GM12891 (cell line): ENCODE data around the gene NCKAP5.

Source experiments
- DNase-seq: peaks from one replicate; pipeline ENCODE4 v3.0.0; 2011; ENCODE audit warnings: low spot score; ENCODE audit not compliant: insufficient read length
- FAIRE-seq: peaks from 2 replicates; lab custom pipeline; 2011; peaks lifted over from hg19 to GRCh38; lab: Jason Lieb, UNC
- PAX5 ChIP-seq: IDR thresholded peaks from 2 replicates; pipeline ENCODE4 v1.6.1; 2011; ENCODE audit warnings: low read length, moderate library complexity, mild to moderate bottlenecking; ENCODE audit not compliant: insufficient read depth, severe bottlenecking
- POLR2A ChIP-seq: IDR thresholded peaks from 2 replicates; pipeline ENCODE4 v1.6.1; 2011; ENCODE audit warnings: low read depth, low read length, control low read depth
- POLR2AphosphoS5 ChIP-seq: IDR thresholded peaks from 2 replicates; pipeline ENCODE4 v1.6.1; 2011; ENCODE audit warnings: low read depth, low read length, control low read depth
- POU2F2 ChIP-seq: IDR thresholded peaks from 2 replicates; pipeline ENCODE4 v1.6.1; 2011; ENCODE audit warnings: low read depth, mild to moderate bottlenecking, control low read depth, low read length, moderate library complexity
- SPI1 ChIP-seq: IDR thresholded peaks from 2 replicates; pipeline ENCODE4 v1.6.1; 2011; ENCODE audit warnings: low read depth, low read length, control low read depth
- TAF1 ChIP-seq: IDR thresholded peaks from 2 replicates; pipeline ENCODE4 v1.6.1; 2011; ENCODE audit warnings: low read depth, low read length, control low read depth

Gene NCKAP5

GRCh38 chr2:133371286-133371685 is 197.0 kb downstream of the NCKAP5 start:
- DNase-seq (no peak), FAIRE-seq (no peak)
- TF ChIP-seq PAX5 (no peak), POLR2AphosphoS5 (no peak), POLR2A (no peak), POU2F2 (no peak), TAF1 (no peak), SPI1 (no peak)

- no peak for TF ChIP-seq POLR2AphosphoS5
- FAIRE-seq (no peak), DNase-seq (no peak)
Measured at GRCh38 chr2:133369901-133370658, 198.2 kb downstream of the NCKAP5 start.

- DNase-seq (no peak), FAIRE-seq (no peak)
- no peak for TF ChIP-seq PAX5
- TF ChIP-seq SPI1 = no peak
- no peak for TF ChIP-seq POU2F2
- TF ChIP-seq POLR2AphosphoS5 = no peak
Measured at GRCh38 chr2:133365117-133365516, 203.1 kb downstream of the NCKAP5 start.

GRCh38 chr2:133364636-133365035 is 203.6 kb downstream of the NCKAP5 start:
- FAIRE-seq (no peak), DNase-seq (no peak)

GRCh38 chr2:133363884-133364283 is 204.4 kb downstream of the NCKAP5 start:
- TF ChIP-seq PAX5 = no peak
- no peak for TF ChIP-seq POLR2AphosphoS5
- TF ChIP-seq POLR2A = no peak
- no peak for TF ChIP-seq SPI1
- TF ChIP-seq TAF1 = no peak
- no peak for TF ChIP-seq POU2F2
- no peak for FAIRE-seq
- DNase-seq = no peak

More at GRCh38 chr2:133364636-133365035, 203.6 kb downstream of the NCKAP5 start:
- TF ChIP-seq PAX5 (no peak), SPI1 (no peak), POLR2AphosphoS5 (no peak), POLR2A (no peak), TAF1 (no peak), POU2F2 (no peak)

- DNase-seq = no peak
- no peak for TF ChIP-seq POLR2AphosphoS5
- TF ChIP-seq SPI1 = no peak
- TF ChIP-seq POLR2A = no peak
- no peak for TF ChIP-seq PAX5
- TF ChIP-seq TAF1 = no peak
- TF ChIP-seq POU2F2 = no peak
- no peak for FAIRE-seq
Measured at GRCh38 chr2:133362061-133362476, 206.2 kb downstream of the NCKAP5 start.

- no peak for TF ChIP-seq SPI1
- no peak for TF ChIP-seq POU2F2
- TF ChIP-seq TAF1 = no peak
- TF ChIP-seq PAX5 = no peak
- TF ChIP-seq POLR2AphosphoS5 = no peak
- TF ChIP-seq POLR2A = no peak
- FAIRE-seq = no peak
Measured at GRCh38 chr2:133360882-133361281, 207.4 kb downstream of the NCKAP5 start.

GRCh38 chr2:133360190-133360589 is 208.1 kb downstream of the NCKAP5 start:
- no peak for DNase-seq
- FAIRE-seq = no peak
- no peak for TF ChIP-seq PAX5
- TF ChIP-seq TAF1 = no peak
- TF ChIP-seq POLR2A = no peak
- TF ChIP-seq SPI1 = no peak
- TF ChIP-seq POLR2AphosphoS5 = no peak
- no peak for TF ChIP-seq POU2F2

More at GRCh38 chr2:133360882-133361281, 207.4 kb downstream of the NCKAP5 start:
- no peak for DNase-seq

GRCh38 chr2:133352719-133353118 is 215.5 kb downstream of the NCKAP5 start:
- no peak for DNase-seq
- no peak for FAIRE-seq
- TF ChIP-seq POLR2AphosphoS5 (no peak), POLR2A (no peak), PAX5 (no peak), TAF1 (no peak), POU2F2 (no peak), SPI1 (no peak)

GRCh38 chr2:133346654-133347053 is 221.6 kb downstream of the NCKAP5 start:
- FAIRE-seq = no peak
- no peak for DNase-seq

More at GRCh38 chr2:133346654-133347053, 221.6 kb downstream of the NCKAP5 start:
- TF ChIP-seq POU2F2 = no peak
- no peak for TF ChIP-seq PAX5
- TF ChIP-seq SPI1 = no peak
- TF ChIP-seq TAF1 = no peak
- no peak for TF ChIP-seq POLR2AphosphoS5
- TF ChIP-seq POLR2A = no peak
